ENCODE results near the gene GNG2.

GNG2 gene

DNA sequence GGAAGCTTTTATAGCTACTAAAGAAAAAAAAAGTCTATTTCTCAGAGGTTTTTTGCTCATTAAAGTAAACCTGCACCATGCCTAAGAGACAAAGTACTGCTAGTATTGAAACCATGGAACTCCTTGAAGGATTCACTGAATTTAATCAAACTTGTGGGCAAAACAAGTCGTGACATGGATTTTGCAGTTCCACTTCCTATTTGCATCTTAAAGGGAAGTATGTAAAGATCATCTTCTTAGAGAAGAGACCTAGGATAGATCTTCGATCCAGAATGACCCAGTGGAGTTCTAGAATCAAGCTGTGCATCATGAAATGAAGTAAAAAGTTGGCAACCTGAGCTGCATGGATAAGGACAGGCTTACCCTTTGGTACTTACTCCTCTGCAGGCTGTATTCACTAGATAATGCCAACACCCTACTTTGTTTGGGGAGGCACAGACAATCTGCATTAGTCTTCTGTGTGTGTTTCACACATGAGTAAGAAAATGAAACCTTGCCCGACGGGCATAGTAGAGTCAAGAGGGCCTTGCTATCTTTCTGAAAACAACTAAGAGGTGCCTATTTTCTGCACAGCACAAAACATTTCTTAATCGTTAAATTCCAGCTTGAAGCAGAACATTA, 1.9 kb downstream of the GNG2 start:
- TF ChIP-seq, protein P1, sequence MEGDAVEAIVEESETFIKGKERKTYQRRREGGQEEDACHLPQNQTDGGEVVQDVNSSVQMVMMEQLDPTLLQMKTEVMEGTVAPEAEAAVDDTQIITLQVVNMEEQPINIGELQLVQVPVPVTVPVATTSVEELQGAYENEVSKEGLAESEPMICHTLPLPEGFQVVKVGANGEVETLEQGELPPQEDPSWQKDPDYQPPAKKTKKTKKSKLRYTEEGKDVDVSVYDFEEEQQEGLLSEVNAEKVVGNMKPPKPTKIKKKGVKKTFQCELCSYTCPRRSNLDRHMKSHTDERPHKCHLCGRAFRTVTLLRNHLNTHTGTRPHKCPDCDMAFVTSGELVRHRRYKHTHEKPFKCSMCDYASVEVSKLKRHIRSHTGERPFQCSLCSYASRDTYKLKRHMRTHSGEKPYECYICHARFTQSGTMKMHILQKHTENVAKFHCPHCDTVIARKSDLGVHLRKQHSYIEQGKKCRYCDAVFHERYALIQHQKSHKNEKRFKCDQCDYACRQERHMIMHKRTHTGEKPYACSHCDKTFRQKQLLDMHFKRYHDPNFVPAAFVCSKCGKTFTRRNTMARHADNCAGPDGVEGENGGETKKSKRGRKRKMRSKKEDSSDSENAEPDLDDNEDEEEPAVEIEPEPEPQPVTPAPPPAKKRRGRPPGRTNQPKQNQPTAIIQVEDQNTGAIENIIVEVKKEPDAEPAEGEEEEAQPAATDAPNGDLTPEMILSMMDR (IDR thresholded peaks at IDR 0.05; ENCODE audit: control insufficient read depth, extremely low read depth, insufficient read depth): no peak
- no peak overlapping the region for H3K4me3 ChIP-seq (ENCODE audit: low read depth, low read length)
- DNase-seq (ENCODE audit: low read depth): no peak

DNA sequence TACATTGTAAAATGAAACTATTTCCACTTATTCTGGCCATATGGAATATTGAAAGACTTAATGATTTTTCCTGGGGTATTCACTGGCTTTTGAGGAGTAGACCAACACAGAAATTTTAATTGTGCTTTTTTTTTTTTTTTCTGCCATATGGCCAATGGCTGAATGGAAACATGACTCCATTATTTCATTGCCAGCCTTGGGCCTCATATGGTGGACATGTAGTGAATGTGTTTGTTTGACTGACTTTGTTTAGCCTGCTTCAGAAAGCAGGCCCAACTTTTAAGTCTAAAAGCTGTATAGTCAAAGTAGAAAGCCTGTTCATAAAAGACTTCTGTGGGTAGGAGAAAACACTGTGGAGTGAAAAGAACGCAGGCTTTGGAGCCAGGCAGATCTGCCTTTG, 2.4 kb downstream of the GNG2 start:
- H3K4me3 ChIP-seq (ENCODE audit: low read depth, low read length): no peak overlapping the region
- TF ChIP-seq, protein P1 (IDR thresholded peaks at IDR 0.05; ENCODE audit: control insufficient read depth, extremely low read depth, insufficient read depth): no peak
- DNase-seq (ENCODE audit: low read depth): no peak

DNA sequence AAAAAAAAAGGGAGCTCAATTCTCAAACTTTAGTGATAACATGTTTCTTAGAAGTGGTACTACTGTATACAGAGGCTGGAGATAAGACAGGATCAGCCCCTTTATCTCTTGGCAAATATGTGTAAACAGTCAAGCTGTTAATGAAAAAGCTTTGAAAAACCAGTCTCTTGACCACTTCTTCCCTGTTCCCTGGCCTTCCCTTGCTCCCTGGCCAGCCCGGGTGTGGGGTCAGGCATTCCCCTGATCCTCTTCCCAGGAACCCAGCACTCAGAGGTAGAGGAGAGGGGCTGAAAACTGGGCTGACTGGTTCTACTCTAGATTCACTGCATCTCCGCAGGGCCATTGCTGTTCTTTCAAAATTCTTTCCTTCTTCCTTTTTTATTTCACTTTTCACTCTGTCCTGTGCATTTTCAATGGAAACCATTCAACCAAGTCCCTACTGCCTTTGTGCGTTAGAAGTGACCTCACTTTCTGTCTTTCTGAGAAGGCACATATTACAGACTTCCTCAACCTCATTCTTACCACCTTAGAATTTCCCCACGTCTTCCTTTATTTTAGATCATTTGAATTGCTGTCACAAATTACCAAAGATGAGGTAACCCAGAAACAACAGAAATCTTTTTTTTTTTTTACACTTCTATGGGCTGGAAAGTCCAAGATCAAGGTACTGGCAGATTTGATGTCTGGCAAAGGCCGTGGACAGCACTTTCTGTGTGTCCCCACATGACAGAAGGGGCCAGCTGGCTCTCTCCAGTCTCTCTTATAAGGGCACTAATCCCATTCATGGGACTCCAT, 5.7 kb downstream of the GNG2 start:
- TF ChIP-seq, protein P1 (IDR thresholded peaks at IDR 0.05; ENCODE audit: control insufficient read depth, extremely low read depth, insufficient read depth): no peak
- H3K4me3 ChIP-seq (ENCODE audit: low read depth, low read length): no peak overlapping the region
- DNase-seq (ENCODE audit: low read depth): no peak

DNA sequence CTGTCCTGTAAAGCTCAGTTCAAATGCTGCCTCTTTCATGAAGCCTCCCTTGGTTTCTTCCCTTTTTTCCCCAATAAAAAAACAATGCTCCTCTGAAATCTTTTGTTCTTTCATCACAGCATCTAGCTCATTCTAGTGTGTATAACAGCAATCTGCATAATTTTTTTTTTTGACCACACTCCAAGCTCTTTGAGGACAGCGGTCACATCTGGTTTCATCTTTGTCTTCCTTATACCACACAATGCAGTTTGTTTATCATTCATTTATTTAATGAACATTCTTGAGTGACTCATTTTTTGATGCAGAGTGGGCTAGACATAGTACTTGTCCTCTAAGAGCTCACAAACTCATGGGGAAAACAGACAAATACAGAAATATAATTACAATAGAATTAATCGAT, 7.3 kb downstream of the GNG2 start:
- TF ChIP-seq, protein P1 (IDR thresholded peaks at IDR 0.05; ENCODE audit: control insufficient read depth, extremely low read depth, insufficient read depth): no peak
- no peak for DNase-seq (ENCODE audit: low read depth)
- H3K4me3 ChIP-seq (ENCODE audit: low read depth, low read length): no peak overlapping the region

DNA sequence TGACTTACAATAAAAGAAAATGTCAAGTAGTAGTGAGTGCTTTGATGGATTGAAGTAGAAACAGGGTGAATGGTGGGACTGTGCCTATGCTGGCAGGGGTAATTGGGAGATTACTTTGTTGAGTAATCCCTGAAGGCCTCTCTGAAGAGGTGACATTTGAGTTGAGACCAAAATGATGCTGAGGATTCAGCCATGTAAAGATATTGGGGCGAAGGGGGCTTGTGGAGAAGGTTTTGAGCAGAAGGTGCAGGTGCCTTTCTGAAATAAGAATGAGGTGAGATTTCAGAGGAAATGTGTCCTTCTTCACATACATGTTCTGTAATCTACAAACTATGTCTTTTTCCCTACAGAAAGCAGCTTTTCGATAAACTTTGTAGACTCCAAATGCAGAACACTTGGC, 8.0 kb downstream of the GNG2 start:
- TF ChIP-seq, protein P1 (IDR thresholded peaks at IDR 0.05; ENCODE audit: control insufficient read depth, extremely low read depth, insufficient read depth): no peak
- DNase-seq (ENCODE audit: low read depth): no peak
- H3K4me3 ChIP-seq (ENCODE audit: low read depth, low read length): no peak overlapping the region

DNA sequence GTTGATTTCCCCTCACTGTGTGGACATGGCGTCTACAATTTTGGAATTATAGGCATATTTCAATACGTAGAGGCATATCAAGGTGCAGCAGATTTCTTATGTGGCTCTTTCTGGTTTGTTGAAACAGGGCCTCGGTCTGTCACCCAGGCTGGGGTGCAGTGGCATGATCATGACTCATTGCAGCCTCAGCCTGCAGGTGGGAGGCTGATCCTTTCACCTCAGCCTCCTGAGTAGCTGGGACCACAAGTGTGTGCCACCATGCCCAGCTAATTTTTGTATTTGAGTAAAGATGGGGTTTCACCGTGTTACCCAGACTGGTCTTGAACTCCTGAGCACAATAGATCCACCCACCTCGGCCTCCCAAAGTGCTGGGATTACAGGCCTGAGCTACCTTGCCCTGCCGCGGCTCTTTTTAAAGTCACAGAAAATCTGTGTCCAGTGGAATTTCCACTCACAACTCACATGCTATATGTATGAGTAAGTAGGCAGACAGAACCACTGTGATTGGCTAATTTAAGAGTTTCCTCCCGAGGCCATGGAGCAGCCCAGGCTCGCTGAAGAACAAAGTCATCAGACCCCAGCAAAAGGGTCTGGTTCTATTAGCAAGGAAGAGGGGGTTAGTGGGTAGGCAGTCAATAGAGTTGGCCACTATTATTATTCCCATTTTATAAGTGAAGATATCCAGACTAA, 9.1 kb downstream of the GNG2 start:
- no peak for DNase-seq (ENCODE audit: low read depth)
- H3K4me3 ChIP-seq (ENCODE audit: low read depth, low read length): no peak overlapping the region
- TF ChIP-seq, protein P1 (IDR thresholded peaks at IDR 0.05; ENCODE audit: control insufficient read depth, extremely low read depth, insufficient read depth): no peak

Measured in LNCaP clone FGC (cell line).